Activated CD4-positive, alpha-beta T cell treated with anti-CD3 and anti-CD28 coated beads for 4 hours (primary cell): ENCODE results near the gene GLCCI1.
"Not testable (repeated sequence)": the region's sequence is repeated elsewhere in the genome, so short reads cannot be mapped to it uniquely, and the experiment has no call there.

ENCODE experiments used
- DNase-seq, 2 donors: peaks; one replicate each; pipeline ENCODE4 v3.0.0-alpha.2; 2020

Gene GLCCI1

DNA sequence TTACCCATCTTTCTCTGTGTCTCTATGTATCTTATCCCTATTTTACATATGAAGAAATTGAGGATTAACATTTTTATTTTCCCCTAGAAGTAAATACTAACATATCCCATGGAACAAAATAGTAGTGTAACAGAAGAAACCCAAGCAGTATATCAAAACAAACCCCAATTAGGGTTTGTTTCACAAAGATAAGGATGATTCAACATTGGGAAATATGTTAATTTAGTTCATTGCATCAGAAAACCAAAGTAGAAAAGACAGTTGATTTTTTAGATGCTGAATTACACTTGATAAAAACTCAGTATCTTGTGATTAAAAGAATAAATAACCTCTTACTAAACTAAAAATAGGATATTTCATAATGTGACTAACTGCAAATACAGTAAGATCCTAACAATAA, 87.8 kb downstream of the GLCCI1 start:
- DNase-seq = no peak

DNA sequence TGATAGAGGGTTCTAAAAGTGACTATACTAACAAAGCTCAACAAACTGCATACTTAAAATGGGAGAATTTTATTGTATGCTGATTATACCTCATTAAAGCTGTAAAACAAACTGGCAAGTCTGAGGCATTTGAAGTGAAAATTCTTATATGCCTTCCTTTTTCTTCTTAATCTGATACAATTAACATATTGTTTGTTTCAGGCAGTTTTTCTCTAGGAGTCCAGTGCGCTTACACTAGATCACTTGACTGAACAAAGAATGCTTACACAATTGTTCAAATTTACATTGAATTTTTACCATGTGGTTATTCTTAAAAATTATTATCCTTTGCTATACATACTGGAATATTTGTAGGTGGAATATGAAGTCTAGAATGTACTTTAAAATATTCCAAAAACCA, 89.0 kb downstream of the GLCCI1 start:
- no peak for DNase-seq

DNA sequence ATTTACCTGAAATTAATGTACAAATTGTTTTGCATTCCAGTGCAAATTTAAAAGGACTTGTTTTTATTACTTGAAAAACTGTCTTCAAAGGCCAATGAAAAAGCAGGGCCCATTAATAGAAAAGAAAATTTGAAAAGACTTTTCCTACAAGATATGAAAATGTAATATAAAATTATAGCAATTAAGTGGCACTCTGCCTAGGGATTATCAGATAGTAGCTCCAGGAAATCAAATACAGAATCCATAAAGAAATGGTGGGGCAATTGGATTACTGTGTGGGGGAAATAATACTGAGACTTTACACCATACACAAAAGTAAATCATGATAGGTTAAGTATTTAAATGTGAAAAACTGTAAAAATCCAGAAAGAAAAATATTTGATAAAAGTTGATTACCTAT, 89.7 kb downstream of the GLCCI1 start:
- no peak for DNase-seq

DNA sequence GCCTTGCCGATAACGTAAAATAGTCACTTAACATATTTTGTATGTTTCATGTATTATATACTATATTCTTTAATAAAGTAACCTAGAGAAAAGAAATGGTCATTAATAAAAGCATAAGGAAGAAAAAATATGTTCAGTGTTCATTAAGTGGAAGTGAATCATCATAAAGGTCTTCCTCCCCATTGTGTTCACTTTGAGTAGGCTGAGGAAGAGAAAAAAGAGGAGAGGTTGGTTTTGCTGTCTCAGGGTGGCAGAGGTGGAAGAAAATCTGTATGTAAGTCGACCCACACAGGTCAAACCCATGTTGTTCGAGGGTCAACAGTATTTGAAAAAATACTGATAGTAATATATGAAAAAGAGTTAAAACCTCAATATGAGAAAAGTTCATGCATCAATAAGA, 90.3 kb downstream of the GLCCI1 start:
- no peak for DNase-seq

DNA sequence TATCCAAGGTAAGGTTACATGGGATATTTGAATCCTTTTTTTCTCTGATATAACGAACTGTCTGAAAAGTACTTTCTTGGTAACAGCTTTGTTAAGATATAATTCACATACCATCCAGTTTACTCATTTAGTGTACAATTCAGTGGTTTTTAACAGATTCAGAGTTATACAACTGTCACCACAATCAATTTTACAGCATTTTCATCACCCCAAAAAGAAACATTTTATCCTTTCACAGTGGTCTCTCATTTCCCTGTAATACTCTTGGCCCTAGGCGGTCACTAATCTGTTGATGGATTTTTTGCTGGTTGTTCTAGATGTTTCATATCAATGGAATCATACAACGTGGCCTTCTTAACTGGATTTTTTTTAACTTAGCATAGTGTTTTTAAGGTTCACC, 91.6 kb downstream of the GLCCI1 start:
- DNase-seq = no peak

DNA sequence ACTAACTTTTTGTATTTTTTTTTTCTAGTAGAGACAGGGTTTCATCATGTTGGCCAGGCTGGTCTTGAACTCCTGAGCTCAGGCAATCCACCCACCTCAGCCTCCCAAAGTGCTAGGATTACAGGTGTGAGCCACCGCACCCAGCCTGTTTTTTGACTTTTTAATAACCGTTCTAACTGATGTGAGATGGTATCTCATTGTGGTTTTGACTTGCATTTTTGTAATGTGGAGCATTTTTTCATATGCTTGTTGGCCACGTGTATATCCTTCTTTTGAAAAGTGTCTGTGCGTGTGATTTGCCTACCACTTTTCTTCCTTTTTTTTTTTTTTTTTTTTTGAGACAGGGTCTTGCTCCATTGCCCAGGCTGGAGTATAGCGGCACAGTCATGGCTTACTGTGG, 94.7 kb downstream of the GLCCI1 start:
- DNase-seq = not testable (repeated sequence)

DNA sequence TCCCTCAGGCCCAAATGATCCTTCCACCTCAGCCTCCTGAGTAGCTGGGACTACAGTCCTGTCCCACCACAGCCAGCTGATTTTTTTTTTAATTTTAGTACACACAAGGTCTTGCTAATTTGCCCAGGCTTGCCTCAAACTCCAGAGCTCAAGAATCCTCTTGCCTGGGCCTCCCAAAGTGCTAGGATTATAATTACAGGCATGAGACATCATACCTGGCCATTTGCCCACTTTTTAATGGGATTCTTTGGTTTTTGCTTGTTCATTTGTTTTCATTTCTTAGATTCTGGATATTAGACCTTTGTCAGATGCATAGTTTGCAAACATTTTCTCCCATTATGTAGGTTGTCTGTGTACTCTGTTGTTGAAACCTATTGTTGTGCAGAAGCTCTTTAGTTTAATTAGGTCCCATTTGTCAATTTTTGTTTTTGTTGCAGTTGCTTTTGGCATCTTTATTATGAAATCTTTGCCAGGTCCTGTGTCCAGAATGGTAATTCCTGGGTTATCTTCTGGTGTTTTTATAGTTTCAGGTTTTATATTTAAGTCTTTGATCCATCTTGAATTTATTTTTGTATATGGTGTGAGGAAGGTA, 95.2 kb downstream of the GLCCI1 start:
- DNase-seq = no peak

DNA sequence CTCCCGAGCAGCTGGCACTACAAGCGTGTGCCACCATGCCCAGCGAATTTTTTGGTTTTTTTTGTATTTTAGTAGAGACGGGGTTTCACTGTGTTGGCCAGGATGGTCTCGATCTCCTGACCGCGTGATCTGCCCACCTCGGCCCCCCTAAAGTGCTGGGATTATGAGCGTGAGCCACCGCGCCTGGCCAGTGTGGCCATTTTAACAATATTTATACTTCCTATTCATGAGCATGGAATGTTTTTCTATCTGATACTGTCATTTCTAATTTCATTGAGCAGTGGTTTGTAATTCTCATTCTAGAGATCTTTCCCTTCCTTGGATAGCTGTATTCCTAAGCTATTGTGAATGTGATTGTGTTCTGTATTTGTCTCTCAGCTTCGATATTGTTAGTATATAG, 96.2 kb downstream of the GLCCI1 start:
- DNase-seq = no peak

DNA sequence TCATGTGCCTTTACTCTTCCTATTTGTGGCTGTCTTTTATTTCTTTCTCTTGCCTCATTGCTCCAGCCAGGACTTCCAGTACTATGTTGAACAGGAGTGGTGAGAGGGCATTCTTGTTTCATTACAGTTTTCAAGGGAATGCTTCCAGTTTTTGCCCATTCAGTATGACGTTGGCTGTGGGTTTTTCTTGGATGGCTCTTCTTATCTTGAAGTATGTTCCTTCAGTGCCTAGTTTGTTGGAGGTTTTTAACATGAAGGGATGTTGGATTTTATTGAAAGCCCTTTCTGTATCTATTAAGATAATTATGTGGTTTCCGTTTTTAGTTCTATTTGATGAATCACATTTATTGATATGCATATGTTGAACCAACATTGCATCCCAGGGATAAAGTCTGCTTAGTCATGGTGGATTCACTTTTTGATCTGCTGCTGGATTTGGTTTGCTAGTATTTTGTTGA, 96.8 kb downstream of the GLCCI1 start:
- no peak for DNase-seq

DNA sequence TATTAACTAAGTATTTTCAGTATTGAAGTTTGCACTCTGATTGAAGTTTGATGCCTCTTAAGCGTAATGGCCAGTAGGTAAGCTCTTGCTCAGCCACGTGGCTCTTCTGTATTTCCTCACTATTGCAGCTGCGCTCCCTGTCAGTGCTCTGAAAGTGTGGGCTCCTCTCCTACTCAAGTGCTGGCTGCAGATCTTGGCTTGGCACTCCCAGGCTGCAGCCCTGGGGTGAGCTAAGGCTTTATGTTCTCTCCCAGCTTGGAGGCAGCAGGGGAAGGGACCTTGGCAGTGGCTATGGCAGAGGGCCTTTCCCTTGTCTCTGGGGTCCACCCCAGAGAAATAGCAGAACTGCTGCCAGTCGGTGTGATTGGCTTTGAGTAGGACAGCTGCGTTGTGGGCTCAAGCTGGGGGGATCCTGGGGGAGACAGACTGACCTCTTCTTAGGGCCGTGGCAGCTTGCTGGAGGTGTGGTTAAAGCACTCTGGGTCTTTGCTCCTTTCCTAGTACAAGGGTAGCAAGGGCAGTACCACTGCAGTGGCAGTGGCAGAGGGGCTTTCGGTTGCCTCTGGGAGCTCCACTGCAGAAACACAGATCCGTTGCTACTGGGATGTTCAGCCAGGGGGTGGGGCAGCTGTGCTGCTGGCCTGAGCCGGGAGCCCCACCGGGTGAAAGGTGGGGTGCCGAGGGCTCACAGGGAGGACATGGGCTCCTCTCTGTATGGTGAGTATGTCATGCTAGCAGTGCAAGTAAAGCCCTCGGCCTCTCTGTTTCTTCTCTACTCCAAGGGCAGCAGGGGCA, 100.5 kb downstream of the GLCCI1 start:
- no peak for DNase-seq

DNA sequence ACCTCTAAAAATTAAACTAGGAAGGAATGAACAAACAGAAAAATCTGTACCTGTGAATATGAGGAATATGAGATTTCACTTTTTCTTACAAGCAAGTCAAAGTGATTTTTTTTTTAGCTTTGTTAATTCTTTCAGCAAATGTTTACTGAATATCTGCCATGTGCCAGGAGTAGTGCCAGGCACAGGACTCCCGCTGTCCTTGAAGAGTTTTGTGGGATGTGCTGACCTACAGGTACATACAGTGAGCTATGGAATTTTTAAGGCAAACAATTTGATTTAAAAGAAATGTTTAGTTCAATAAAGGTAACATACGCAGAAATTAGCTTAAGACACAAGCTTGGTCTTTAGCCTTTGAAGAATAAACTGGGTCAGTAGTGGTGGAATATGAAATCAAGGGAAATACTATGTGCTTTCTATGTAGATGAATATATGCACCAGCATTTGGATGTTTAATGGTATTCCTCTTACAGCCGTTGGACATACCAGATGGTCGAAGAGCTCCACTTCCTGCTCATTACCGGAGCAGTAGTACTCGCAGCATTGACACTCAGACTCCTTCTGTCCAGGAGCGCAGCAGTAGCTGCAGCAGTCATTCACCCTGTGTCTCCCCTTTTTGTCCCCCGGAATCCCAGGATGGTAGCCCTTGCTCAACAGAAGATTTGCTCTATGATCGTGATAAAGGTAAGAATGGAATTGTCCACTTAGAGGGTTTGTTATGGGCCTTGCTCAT, 102.0 kb downstream of the GLCCI1 start:
- no peak for DNase-seq

DNA sequence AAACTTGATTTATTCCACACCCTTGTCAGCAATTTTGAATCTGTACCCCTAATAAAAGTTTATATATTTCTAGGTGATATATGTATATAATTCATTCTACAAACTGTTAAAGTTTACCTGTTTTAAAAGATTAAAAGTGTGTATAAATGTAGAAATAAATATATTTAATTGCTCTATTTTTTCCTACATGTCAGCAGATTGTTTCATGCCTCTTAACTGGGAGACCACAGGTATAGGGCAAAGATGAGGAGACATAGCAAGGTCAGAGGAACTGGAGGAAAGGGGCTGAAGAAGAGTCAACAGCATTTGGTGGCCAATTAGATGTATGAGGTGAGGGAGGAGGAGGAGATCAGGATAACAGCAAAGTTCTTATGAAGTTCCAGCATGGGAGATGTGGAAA, 109.8 kb downstream of the GLCCI1 start:
- no peak for DNase-seq

DNA sequence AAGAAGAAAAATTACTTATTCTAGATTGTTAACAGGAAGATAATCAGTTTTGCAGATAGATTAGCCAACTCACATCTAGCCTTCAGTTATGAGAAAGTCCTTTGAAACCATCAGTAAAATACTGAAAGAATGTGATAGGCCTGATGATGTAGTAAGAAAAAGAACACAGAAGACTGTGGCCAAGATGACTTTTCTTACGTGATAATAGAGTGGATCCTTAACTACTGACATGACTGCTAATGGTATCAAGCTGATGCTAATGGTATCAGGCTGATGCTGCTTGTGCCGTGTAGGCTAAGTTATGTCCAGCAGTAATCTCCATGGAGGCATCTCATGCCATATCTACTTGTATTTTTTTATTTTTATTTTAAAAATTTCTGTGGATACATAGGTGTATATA, 114.2 kb downstream of the GLCCI1 start:
- no peak for DNase-seq

DNA sequence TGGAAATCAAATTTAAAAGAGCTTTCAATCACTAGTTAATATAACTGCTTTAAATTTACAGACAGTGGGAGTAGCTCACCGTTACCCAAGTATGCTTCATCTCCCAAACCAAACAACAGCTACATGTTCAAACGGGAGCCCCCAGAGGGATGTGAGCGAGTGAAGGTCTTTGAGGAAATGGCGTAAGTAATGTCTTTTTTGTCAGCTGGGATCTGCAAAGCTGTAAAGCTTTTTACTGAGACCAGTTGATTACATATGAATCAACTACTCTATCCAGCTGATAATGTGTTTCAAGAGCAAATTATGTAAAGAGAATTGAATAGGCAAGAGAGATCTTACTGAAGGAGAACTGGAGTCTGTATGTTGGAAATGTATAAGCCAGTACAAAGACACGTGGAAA, 116.2 kb downstream of the GLCCI1 start:
- no peak for DNase-seq

DNA sequence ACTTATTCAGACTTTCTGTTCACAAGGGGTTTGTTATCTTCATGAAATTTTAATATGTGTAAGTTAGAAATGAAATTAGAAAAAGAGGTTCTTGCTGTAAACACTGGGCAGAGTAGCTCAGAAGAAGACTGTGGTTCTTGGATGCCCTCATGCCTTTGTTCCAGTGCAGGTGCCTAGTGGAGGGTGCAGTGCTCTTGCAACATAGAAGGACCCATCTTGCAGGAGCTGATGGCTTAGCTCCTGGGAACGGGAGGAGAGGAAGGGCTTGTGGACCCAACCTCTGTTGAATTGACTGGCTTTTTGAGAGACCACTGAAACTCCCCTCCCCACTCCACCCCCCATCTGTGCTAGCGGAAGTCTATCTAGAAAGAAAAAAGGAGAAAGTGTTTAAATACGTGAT, 116.8 kb downstream of the GLCCI1 start:
- DNase-seq = no peak

DNA sequence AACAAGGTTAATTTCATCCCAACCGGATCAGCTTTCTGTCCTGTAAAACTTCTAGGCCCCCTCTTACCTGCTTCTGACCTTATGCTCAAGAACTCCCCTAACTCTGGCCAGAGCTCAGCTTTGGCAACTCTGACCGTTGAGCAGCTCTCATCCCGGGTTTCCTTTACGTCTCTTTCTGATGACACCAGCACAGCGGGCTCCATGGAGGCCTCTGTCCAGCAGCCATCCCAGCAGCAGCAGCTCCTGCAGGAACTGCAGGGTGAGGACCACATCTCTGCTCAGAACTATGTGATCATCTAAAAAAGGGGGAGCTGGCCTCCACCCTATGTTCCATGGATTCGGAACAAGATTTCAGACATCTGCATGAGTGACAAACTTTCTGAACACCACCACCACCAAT, 117.6 kb downstream of the GLCCI1 start:
- DNase-seq = no peak

DNA sequence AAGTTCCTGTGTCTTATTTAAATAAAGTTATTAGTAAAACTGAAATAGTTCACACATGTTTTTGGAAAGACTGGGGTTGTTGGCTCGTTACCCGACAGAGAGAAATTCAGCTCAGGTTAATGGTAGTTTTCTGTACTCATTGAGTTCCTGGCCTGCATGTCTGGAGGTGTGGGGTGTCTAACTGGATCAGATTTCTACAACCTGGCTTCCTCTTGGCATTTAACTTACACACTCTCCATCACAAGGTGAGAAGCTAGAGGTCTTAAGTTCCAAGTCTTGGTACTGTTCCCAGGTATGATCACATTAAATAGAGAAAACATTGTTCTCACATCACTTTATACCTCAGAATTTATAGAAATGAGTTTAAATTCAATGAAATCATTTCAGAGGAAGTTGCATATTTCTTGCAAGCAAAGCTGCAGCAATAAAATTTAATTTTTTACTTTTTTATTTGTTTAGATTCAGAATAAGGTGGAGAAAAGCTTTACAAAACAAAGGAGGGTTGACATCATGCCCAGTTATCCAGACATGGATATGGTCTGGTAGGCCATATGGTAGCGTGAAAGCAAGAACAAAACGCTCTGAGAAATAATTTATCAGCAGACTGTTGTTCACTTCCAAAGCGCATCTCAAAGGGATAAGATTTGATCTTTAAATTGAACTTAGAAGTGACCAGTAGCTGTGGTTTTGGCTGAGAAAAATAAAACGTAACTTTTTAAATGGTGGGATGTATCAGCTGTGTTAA, 120.6 kb downstream of the GLCCI1 start:
- no peak for DNase-seq

DNA sequence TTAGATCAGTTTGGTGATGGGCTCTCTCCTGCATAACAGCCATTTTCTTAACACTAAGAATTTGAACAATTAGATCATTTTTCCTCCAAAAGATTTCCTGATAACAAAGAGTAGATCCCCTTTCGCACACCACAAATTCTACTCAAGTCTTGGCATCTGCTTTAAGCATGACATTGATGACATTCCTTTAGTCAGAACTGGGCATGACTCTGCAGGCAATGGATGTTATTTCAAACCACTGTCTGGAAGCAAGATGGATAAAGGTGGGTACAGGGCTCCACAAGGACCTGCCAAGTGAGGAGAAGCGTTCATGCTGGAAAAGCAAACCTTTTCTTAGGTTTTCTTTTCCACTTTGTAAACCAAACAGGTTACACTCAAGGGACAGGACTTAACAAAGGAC, 123.5 kb downstream of the GLCCI1 start:
- DNase-seq = no peak

DNA sequence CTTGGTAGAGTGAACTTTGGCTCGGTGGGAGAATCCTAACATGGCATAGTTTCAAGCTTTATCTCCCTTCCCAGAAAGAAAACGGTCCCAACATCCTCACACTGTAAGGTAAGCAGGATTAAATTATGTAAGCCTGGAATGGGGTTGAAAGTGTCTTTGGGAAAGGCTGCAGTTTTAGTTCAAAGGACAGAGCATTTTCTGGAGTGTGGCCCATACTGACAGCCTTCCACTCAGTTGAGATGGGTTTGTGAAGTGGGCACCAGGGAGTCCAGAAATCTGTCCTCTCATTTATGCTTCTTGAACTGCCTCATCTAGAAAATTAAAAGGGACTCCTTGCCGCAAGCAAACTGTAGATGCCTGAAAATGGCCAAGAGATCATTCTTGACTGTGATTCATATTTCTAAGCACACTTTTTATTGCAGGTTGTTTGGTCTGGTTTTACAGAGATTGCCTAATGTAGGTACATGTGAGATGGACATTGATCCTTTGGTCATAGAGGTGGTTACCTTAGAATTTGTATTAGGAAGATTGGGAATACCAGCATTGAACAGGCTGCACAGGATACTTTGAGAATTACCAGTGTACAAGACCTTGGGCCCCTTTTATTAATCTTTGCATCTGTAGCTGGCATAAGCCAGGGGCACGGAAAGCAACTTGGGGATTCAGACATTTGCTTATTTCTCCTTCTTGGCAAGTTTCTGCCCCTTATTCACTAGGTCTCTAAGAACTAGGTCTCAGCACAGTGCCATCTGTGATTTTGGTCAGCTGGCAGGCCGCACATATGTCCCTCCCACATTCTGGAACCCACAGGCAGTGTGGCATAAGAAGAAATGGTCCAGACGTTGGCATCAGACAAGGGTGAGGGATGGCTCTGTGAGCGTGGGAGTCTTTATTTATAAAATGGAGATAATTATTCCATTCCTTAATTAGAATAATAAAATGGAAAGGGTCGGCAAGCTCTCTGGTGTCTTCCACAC, 125.9 kb downstream of the GLCCI1 start:
- no peak for DNase-seq

DNA sequence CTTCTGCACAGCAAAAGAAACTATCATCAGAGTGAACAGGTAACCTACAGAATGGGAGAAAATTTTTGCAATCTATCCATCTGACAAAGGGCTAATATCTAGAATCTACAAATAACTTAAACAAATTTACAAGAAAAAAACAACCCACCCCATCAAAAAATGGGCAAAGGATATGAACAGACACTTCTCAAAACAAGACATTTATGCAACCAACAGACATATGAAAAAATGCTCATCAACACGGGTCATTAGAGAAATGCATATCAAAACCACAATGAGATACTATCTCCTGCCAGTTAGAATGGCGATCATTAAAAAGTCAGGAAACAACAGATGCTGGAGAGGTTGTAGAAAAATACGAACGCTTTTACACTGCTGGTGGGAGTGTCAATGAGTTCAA, 132.7 kb downstream of the GLCCI1 start:
- DNase-seq = not testable (repeated sequence)

DNA sequence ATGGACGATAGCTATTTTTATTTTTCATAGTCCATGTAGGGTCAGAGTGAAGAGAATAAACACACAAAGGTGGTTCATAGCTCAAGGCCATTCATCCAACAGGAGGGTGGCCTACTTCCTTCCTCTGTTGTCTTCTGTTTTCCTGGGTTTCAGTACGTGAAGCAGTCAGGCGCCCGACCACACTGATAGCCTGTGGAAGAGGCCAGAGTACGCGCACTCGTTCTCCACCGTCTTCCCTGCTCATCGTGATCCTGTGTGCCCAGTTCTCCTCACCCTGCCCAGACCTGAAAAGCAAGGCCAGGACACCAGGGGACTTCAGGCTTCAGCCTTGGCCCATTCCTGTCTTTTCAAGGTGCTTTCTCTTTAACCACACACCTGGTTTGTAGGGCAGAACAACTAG, 134.7 kb downstream of the GLCCI1 start:
- DNase-seq = no peak

DNA sequence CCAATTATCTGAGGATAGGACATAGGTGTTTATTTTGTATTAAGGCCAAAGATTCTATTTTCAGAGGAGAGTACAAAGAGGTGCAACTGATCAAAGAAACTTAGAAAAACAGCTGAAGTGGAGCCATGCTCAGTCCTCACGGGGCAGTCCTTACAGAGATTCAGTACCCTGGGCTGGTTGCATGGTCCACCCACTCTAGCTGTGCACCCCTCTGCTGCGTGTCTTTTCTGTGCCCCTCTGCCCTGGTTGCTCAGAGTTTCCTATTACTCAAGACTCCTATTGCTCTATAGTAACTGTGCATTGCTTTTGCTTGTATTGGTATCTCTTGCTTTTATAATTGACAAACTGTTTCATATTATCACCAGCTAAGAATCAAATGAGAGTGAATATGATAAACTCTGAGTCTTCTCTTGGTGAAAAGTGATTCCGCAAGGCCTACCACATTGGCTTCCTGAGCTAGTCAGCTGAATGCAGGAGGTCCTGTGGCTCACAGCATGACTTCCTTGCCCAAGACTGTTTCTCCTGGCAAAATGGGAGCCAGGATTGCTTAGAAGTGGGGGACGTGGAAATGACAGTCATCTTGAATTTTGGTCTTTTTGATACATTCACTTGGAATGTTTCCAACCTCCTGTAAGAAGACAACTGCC, 137.0 kb downstream of the GLCCI1 start:
- DNase-seq = no peak
